SIG-M5 (cell line): ENCODE measurements around the gene DOK3.
"Not testable (repeated sequence)": the region's sequence is repeated elsewhere in the genome, so short reads cannot be mapped to it uniquely, and the experiment has no call there.

Source experiments
- DNase-seq: peaks from one replicate; lab custom pipeline; 2025; lab: John Stamatoyannopoulos, UW

Gene DOK3

GRCh38 chr5:177534433-177534832 lies 24.8 kb upstream of the DOK3 start:
- DNase-seq = not testable (repeated sequence)

DNA sequence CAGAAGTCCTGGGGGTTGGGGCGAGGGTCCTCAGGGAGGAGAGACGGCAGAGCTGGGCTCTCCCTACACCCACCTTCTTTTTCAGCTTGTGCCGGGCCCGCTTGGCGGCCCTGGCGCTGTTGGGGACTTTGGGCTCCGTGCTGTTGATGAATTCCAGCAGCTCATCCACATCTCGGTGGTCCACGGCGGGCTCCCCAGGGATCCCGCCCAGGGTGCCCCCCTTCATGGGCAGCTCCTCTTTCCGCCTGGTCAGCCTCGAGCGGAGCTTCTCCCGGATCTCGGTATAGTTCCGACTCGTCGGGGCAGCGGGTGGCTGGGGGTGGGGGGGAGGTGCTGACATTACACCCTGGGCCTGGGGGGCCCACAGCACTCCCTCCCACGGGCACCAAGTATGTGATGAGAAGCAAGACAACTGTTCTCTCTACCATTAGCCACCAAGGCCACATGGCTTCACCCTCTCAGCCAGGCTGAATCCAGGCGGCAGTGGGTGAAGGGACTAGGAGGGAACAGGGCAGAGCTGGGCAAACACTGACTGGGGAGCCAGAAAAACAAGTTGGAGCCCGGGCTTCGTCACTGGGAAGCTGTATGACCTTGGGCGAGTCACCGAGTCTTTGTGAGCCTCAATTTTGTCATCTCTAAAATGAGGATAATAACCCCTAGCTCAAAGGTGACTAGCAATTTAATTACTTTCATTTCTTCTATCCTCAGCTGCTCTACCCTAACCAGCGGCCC lies 21.7 kb upstream of the DOK3 start:
- no peak for DNase-seq

- no peak for DNase-seq
Observed at GRCh38 chr5:177530638-177531037, 21.0 kb upstream of the DOK3 start.

- DNase-seq = no peak
Observed at GRCh38 chr5:177529247-177530203, 19.9 kb upstream of the DOK3 start.

DNA sequence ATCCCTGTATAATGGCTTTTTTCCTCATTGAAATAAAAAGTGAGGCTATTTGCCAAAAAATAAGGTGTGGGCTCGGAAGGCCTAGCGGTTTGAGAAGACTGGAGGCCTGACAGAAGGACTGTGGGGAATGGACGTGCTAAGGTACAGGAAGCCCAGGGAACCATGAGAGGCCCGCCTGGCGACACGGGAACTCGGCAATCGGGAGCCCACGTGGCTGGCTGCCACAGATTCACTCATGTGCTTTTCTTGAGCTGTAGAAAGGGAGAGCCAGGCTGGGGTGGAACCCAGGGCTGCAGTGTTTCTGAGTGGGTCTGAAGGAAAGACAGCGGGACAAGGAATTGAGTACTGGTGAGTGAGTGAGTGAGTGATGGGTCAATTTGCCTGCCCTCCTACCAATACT lies 19.0 kb upstream of the DOK3 start:
- DNase-seq = no peak

DNA sequence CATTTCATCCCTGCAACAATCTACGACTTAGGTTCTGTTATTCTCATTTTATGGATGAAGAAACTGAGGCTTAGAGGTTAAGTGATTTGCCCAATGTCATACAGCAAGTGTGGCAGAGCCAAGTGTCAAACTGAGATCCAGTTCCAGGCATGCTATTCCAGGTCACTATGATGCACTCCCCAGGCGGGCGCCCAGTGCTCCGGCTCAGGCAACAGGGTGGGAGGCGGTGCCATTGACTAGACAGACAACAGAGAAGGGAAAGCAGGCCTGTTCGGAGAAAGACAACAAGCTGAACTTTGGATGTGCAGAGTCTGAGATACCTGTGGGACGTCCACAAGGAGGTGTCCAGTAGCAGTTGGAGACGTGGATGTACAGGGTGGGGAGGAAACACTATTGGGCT lies 18.0 kb upstream of the DOK3 start:
- DNase-seq = no peak

GRCh38 chr5:177526791-177527190 lies 17.2 kb upstream of the DOK3 start:
- DNase-seq = no peak

DNA sequence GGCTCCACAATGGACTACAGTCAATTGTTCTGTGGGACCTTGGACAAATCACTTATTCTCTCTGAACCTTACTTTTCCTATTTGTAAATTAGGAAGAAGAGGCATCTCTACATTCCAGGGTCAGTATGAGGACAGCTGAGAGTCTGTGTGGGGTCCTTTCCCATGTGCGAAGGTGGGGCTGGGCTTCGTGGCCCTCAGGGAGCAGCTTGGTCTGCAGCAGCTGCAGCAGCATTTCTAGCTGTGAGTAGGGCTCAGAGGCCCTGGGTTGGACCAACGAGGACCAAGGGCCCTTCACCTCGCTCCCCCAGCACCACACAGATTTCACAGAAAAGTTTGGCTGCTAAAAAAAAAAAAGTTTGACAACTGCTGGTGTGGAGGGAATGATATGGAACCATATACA lies 16.6 kb upstream of the DOK3 start:
- DNase-seq = no peak

GRCh38 chr5:177524941-177525655 lies 15.5 kb upstream of the DOK3 start:
- DNase-seq = no peak

DNA sequence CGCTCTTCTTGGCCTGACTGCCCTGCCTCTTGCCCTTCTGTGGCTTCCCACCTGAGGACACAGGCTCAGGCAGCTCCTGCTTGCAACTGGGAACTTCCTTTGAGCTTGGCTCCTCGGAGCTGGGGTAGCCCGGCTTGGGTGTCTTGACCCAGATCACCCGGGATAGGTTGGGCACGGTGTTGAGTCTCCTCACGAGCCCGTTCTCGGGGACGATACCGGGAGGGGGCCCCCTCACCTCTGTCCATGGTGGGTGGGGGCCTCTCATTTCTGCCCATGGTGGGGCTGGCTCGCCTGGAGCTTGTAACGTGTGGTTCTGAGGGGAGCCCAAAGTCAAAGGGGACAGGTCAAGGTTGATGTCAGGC lies 14.9 kb upstream of the DOK3 start:
- DNase-seq = no peak

DNA sequence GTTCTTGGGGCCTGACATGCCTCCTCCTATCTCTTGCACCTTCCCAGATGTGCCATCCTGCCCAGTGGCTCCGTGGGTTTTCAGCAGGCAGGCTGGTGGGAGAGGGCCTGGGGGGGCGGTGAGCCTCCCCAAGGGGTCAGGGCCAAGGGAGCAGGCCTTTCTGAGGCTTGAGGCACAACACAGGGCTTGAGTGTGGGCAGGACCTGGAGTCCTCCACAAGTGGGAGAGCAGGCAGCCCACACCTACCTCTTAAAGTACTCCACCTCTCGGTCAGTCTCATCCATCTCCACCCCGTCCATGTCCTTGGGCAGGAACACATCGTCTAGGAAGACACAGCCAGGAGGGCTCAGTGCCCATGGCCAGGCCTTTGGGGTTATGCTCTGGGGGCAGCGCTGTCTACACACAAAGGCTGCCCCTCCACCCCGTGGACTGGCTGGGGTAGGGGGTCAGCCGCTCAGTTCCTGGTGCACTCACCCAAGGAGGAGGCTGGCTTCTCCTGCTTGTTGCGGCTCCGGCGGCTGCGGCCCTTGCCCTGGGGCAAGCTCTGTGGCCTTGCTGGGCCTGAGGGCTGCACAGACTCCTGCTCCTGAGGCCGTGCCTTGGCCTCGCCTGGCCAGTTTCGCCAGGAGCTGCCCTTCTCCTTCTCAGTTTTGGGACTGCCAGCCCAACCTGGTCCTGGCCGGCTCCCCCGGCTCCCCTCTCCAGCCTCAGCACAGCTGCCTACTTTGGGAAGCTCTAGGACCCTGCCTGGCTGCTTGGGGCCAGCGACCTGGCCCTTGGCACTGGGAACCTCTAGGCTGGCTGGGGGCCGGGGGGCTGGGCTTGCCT lies 14.3 kb upstream of the DOK3 start:
- DNase-seq = no peak

- DNase-seq = no peak
Observed at GRCh38 chr5:177520916-177521513, 11.4 kb upstream of the DOK3 start.

GRCh38 chr5:177520271-177520670 lies 10.6 kb upstream of the DOK3 start:
- no peak for DNase-seq

DNA sequence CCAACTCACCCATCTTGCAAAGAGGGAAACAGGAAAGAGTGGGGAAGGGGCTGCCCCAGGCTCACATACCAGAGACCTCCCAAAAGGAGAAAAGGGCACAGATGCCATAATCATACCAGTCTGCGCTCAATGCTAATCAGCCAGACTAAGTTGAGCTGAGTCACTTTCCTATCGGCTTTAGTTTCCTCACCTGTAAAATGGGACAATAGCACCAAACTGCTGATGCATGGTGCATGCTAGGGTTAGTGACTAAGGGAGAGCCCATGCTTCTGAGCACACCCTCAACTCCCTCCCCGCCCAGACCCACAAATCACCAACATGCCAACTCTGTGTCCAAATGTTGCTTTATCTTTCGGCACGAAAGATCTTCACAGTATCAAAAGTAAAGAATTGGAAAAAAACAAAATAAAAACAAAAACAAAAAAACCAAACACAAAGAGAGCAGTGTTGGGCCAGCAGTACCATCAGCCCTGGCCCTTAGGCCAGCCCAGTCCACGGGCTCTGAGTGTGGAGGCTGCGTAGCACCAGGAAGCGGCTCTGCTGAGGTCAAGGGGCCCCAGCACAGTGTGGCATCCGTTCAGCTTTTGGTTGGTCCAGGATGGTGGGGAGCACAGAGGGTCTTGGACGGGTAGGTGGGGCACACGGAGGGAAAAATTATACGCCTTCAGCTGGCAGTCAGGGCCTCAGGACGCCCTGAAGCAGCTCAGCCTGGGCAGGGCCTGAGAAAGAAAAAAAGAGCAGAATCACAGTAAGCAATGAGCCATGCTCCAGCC lies 10.0 kb upstream of the DOK3 start:
- no peak for DNase-seq

DNA sequence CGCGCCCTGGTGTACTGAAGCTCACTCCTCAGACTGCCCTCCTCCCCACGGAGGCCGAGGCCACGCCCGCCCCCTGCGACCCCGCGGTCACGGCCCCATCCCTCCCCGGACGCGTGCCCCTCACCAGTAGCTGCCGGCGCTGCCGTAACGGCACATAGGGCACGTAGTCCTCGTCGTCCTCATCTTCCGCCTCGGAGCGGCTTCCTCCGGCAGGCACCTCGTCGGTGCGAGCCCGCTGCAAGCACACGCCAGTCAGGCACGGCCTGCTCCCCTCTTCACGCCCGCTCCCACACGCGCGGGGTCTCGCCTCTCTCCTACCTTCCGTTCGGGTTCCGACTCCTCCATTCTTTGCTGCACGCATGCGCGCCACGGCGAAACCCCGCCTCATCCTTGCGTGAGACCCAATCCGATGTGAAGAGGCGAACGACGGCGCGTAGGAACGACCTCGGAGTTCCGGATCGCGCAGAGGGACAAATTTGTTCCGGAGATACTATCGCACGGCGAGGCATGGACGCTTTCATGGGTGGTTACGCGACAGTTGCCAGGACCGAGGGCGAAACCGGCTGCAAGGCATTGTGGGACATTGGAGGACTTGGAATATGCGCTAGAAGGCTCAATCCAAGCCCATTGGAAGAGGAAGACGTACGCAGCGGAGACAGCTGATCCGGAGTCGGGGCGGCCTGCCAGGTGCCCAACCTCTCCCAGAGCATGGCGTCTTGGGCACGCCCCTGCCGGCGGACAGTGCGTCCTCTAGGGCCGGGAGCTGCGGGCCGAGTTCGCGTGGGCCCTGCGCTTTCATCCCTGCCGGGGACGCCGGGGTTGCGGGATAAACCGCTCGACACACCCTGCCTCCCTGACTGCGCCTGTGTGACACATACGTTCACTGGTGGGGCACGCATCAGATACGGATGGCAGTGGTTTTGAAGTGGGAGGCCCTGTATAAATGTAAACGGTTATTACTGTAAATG lies 7.3 kb upstream of the DOK3 start, which contains the start of gene DDX41:
DDX41 (minus strand) TSS at position 361 of the 968 bp plus-strand sequence; CDS start at position 345, 16 bp downstream.
- DNase-seq = peak; percentile 95

DNA sequence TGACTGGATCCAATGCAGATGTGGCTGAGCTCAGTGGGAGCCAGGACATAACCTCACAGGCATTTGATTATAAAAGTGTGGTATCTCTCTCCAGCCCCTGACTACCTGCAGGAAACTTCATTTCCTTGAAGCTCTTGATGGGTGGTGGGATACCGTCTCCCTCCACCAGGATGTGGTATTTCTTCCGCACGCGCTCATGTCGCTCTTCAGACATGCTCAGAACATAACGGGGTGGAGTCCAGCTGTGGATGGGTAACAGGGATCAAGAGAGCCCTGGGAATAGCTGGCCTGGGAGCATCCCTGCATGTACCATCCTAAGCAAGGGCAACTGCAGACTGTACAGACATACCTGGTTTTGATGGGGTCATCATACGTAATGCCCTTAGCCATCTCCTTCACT lies 6.0 kb upstream of the DOK3 start:
- DNase-seq = no peak

GRCh38 chr5:177514541-177514940 lies 4.9 kb upstream of the DOK3 start:
- DNase-seq = no peak

DNA sequence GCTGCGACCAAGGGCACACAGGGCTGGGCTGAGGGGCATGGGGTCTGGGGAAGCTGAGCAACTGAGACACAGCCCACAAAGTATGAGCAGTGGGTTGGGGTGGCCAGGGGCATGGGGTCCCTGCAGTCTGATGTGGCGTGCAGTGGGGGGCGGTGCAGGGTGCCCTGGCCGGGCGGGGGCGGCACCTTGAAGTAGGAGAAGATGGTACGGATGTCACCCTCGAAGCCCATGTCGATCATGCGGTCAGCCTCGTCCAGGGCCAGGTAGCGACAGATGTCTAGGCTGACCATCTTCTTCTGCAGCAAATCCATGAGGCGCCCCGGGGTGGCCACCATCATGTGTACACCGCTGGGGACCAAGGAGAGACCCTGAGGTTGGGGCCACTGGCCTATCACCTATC lies 3.9 kb upstream of the DOK3 start:
- DNase-seq = no peak

GRCh38 chr5:177512736-177513380 lies 3.2 kb upstream of the DOK3 start:
- no peak for DNase-seq
